H9 (cell line): ENCODE measurements around the gene CDK15. TPM values are rescaled to one million over a fixed set of nuclear protein-coding genes. Genes with fewer than 3 reads are reported as not detected.

ENCODE experiments used
- DNase-seq: peaks from one replicate; pipeline ENCODE4 v3.0.0-alpha.2; 2017
- H2AFZ ChIP-seq: one replicate; pipeline ENCODE4 v1.6.1; 2013; ENCODE audit warnings: mild to moderate bottlenecking, low read length, control low read depth, moderate library complexity
- H2AK5ac ChIP-seq: 2 replicates; pipeline ENCODE4 v1.6.1; 2013; ENCODE audit warnings: low read length, control low read depth, mixed read lengths; ENCODE audit not compliant: insufficient read length
- H2BK120ac ChIP-seq: one replicate; pipeline ENCODE4 v1.6.1; 2013; ENCODE audit warnings: low read depth, mild to moderate bottlenecking, low read length, control low read depth, inconsistent platforms; ENCODE audit not compliant: poor library complexity, severe bottlenecking
- H2BK12ac ChIP-seq: 2 replicates; pipeline ENCODE4 v1.6.1; 2013; ENCODE audit warnings: low read length, control low read depth, mixed read lengths, low read depth; ENCODE audit not compliant: insufficient read length
- H2BK15ac ChIP-seq: 2 replicates; pipeline ENCODE4 v1.6.1; 2013; ENCODE audit warnings: low read depth, low read length, control low read depth
- H2BK20ac ChIP-seq: one replicate; pipeline ENCODE4 v1.6.1; 2013; ENCODE audit warnings: low read depth, mild to moderate bottlenecking, low read length, control low read depth, inconsistent platforms; ENCODE audit not compliant: poor library complexity, severe bottlenecking
- H2BK5ac ChIP-seq: 2 replicates; pipeline ENCODE4 v1.6.1; 2013; ENCODE audit warnings: low read length, control low read depth, mixed read lengths; ENCODE audit not compliant: insufficient read length
- H3K14ac ChIP-seq: 2 replicates; pipeline ENCODE4 v1.6.1; 2013; ENCODE audit warnings: low read length, control low read depth; ENCODE audit not compliant: insufficient read depth
- H3K18ac ChIP-seq: 2 replicates; pipeline ENCODE4 v1.6.1; 2013; ENCODE audit warnings: low read depth, mild to moderate bottlenecking, mixed read lengths, low read length, control low read depth; ENCODE audit not compliant: insufficient read length
- H3K23ac ChIP-seq: 2 replicates; pipeline ENCODE4 v1.6.1; 2013; ENCODE audit warnings: low read length, control low read depth, mixed read lengths, low read depth; ENCODE audit not compliant: insufficient read length
- H3K23me2 ChIP-seq: 2 replicates; pipeline ENCODE4 v1.6.1; 2013; ENCODE audit warnings: low read depth, mild to moderate bottlenecking, mixed read lengths, low read length, control low read depth; ENCODE audit not compliant: insufficient read length, poor library complexity, severe bottlenecking
- H3K27ac ChIP-seq: 2 replicates; pipeline ENCODE4 v1.5.1; 2013; ENCODE audit warnings: low read length, control low read depth, mixed read lengths, low read depth; ENCODE audit not compliant: insufficient read length
- H3K27me3 ChIP-seq: 2 replicates; pipeline ENCODE4 v1.6.1; 2013; ENCODE audit warnings: low read length, control low read depth, inconsistent platforms; ENCODE audit not compliant: insufficient read depth
- H3K4ac ChIP-seq: 2 replicates; pipeline ENCODE4 v1.6.1; 2013; ENCODE audit warnings: low read depth, mild to moderate bottlenecking, control low read depth, inconsistent platforms, low read length, moderate library complexity
- H3K4me1 ChIP-seq: 2 replicates; pipeline ENCODE4 v1.6.1; 2013; ENCODE audit warnings: low read length, control low read depth, inconsistent platforms; ENCODE audit not compliant: insufficient read depth
- H3K4me2 ChIP-seq: 2 replicates; pipeline ENCODE4 v1.6.1; 2013; ENCODE audit warnings: low read length, control low read depth, mixed read lengths; ENCODE audit not compliant: insufficient read length, insufficient read depth
- H3K56ac ChIP-seq: 2 replicates; pipeline ENCODE4 v1.6.1; 2013; ENCODE audit warnings: low read depth, mild to moderate bottlenecking, mixed read lengths, low read length, control low read depth; ENCODE audit not compliant: insufficient read length
- H3K79me1 ChIP-seq: 2 replicates; pipeline ENCODE4 v1.6.1; 2013; ENCODE audit warnings: low read depth, mild to moderate bottlenecking, moderate library complexity, low read length, control low read depth, inconsistent platforms; ENCODE audit not compliant: insufficient read depth, poor library complexity, severe bottlenecking
- H3K79me2 ChIP-seq: 2 replicates; pipeline ENCODE4 v1.6.1; 2013; ENCODE audit warnings: low read length, control low read depth, inconsistent platforms; ENCODE audit not compliant: insufficient read depth
- H3K9ac ChIP-seq: 2 replicates; pipeline ENCODE4 v1.6.1; 2013; ENCODE audit warnings: low read length, control low read depth, mixed read lengths; ENCODE audit not compliant: insufficient read length; ENCODE audit errors: extremely low read depth
- H3K9me3 ChIP-seq: one replicate; pipeline ENCODE4 v1.6.1; 2013; ENCODE audit warnings: low read depth, low read length, inconsistent platforms; ENCODE audit not compliant: control insufficient read depth
- H3T11ph ChIP-seq: one replicate; pipeline ENCODE4 v1.6.1; 2013; ENCODE audit warnings: mild to moderate bottlenecking, low read length, control low read depth, inconsistent platforms
- H4K20me1 ChIP-seq: one replicate; pipeline ENCODE4 v1.6.1; 2013; ENCODE audit not compliant: control insufficient read depth, insufficient read length, insufficient read depth
- H4K5ac ChIP-seq: 2 replicates; pipeline ENCODE4 v1.6.1; 2013; ENCODE audit warnings: low read depth, mild to moderate bottlenecking, mixed read lengths, low read length, control low read depth; ENCODE audit not compliant: insufficient read length
- H4K8ac ChIP-seq: replicated peaks from 2 replicates; pipeline ENCODE4 v1.6.1; 2013; ENCODE audit warnings: low read length, control low read depth, mixed read lengths, low read depth; ENCODE audit not compliant: insufficient read length
- H4K91ac ChIP-seq: 2 replicates; pipeline ENCODE4 v1.6.1; 2013; ENCODE audit warnings: low read depth, mild to moderate bottlenecking, moderate library complexity, mixed read lengths, low read length, control low read depth; ENCODE audit not compliant: insufficient read length
- H3K27ac Mint-ChIP-seq, 3 experiments: 2 replicates in 2 of 3; 3 replicates in 1 of 3; pipeline ENCODE4 v1.8.0; 2020 to 2021; ENCODE audit warnings: mixed read lengths in 3 of 3, mild to moderate bottlenecking in 1 of 3, moderate library complexity in 1 of 3
- H3K27me3 Mint-ChIP-seq: 2 replicates; pipeline ENCODE4 v1.8.0; 2021; ENCODE audit warnings: low read depth, mild to moderate bottlenecking, moderate library complexity, mixed read lengths
- H3K36me3 Mint-ChIP-seq, 3 experiments: 2 replicates in 2 of 3; 3 replicates in 1 of 3; pipeline ENCODE4 v1.8.0; 2020 to 2021; ENCODE audit warnings: low read depth in 3 of 3, mixed read lengths in 3 of 3; ENCODE audit not compliant: insufficient read depth in 1 of 3
- H3K4me1 Mint-ChIP-seq, 2 experiments: 2 replicates each; pipeline ENCODE4 v1.8.0; 2020; ENCODE audit warnings: mixed read lengths in 2 of 2
- H3K4me3 Mint-ChIP-seq, 2 experiments: 2 replicates in 1 of 2; 3 replicates in 1 of 2; pipeline ENCODE4 v1.8.0; 2020 to 2021; ENCODE audit warnings: mild to moderate bottlenecking in 2 of 2, mixed read lengths in 2 of 2, moderate library complexity in 1 of 2
- H3K9me3 Mint-ChIP-seq, 2 experiments: 2 replicates in 1 of 2; 3 replicates in 1 of 2; pipeline ENCODE4 v1.8.0; 2020; ENCODE audit warnings: mild to moderate bottlenecking in 2 of 2, mixed read lengths in 2 of 2, moderate library complexity in 1 of 2
- CTCF ChIP-seq: fragments of 200-600 bp; sonication (generic); conservative IDR thresholded peaks from 3 replicates; pipeline ENCODE4 v1.8.0; 2021; ENCODE audit warnings: antibody characterized with exemption, mild to moderate bottlenecking
- WGBS: extraction: QIAGEN DNeasy Blood & Tissue Kit; methylation state at CpG from one replicate; pipeline ENCODE4 v1.1.7; 2013; ENCODE audit warnings: missing lambda C conversion rate, low lambda C conversion rate, mixed read lengths; ENCODE audit not compliant: insufficient read length; ENCODE audit errors: extremely low coverage; 5-methylcytosine and 5-hydroxymethylcytosine counted together
- total RNA-seq: library from RNA; stranded (reverse); gene quantifications from 2 replicates; pipeline ENCODE4 v1.2.1, GENCODE V29; 2021

CDK15 gene
- total RNA-seq, 1 experiment from 2014 or later: not detected

- no peak overlapping the region for H3K27ac ChIP-seq
- no peak overlapping the region for H2AFZ ChIP-seq
- H3K4me1 ChIP-seq: no peaks in the 10 kb centered on the region
- H3K79me2 ChIP-seq: no peaks in the 10 kb centered on the region
- Mint-ChIP-seq H3K4me3 (no peak overlapping the region), H3K9me3 (no peaks in the 10 kb centered on the region), H3K27me3 (no peaks in the 10 kb centered on the region; the same call in 1 of the 2 replicates), H3K4me1 (no peaks in the 10 kb centered on the region), H3K36me3 (no peaks in the 10 kb centered on the region), H3K27ac (no peak overlapping the region)
- no peak overlapping the region for H4K5ac ChIP-seq
- H3K4me2 ChIP-seq: no peak overlapping the region
- H2BK120ac ChIP-seq: no peak overlapping the region
- WGBS: no CpG with 5 or more reads among the region's 2 CpGs
- H2BK5ac ChIP-seq: no peak overlapping the region
- no peak overlapping the region for H2BK12ac ChIP-seq
- no peak overlapping the region for H4K91ac ChIP-seq
- no peak overlapping the region for H3K56ac ChIP-seq
- no peak overlapping the region for H3K23ac ChIP-seq
- no peak overlapping the region for H3K14ac ChIP-seq
- DNase-seq: no peak
- no peak overlapping the region for H2BK20ac ChIP-seq
- H3K18ac ChIP-seq: no peak overlapping the region
- no peak overlapping the region for H2AK5ac ChIP-seq
- H3T11ph ChIP-seq: no peak overlapping the region
- no peaks in the 10 kb centered on the region for H3K27me3 ChIP-seq
- H3K23me2 ChIP-seq: no peaks in the 10 kb centered on the region
- no peaks in the 10 kb centered on the region for H3K9me3 ChIP-seq
- H2BK15ac ChIP-seq: no peak overlapping the region
- TF ChIP-seq CTCF: no peak
- no peak overlapping the region for H4K8ac ChIP-seq
- no peaks in the 10 kb centered on the region for H4K20me1 ChIP-seq
- H3K9ac ChIP-seq: no peak overlapping the region
- H3K4ac ChIP-seq: no peak overlapping the region
- no peaks in the 10 kb centered on the region for H3K79me1 ChIP-seq
Observed at GRCh38 chr2:201828220-201828619, 21.9 kb downstream of the CDK15 start.
